Hematopoietic multipotent progenitor cell treated with erythropoietin and hydrocortisone succinate and interleukin-3 and kit ligand, for 17 days (in vitro differentiated cells): ENCODE measurements around the gene UBL3.
A peak's percentile ranks its signal among the peaks of the same experiment; 100 is the strongest.

ENCODE experiments used
- DNase-seq: peaks from one replicate; pipeline ENCODE4 v3.0.0-alpha.2; 2015; ENCODE audit warnings: low spot score

UBL3 gene

GRCh38 chr13:29810145-29810742 lies 40.2 kb downstream of the UBL3 start:
- DNase-seq = no peak

GRCh38 chr13:29808264-29808663 lies 42.2 kb downstream of the UBL3 start:
- DNase-seq = no peak

GRCh38 chr13:29805994-29806979 lies 44.1 kb downstream of the UBL3 start:
- no peak for DNase-seq

GRCh38 chr13:29803221-29803620 lies 47.2 kb downstream of the UBL3 start:
- no peak for DNase-seq

- DNase-seq = no peak
These were observed 47.8 kb downstream of the UBL3 start for GRCh38 chr13:29802621-29803020.

GRCh38 chr13:29801737-29802305 lies 48.6 kb downstream of the UBL3 start:
- DNase-seq = no peak

- no peak for DNase-seq
These were observed 49.3 kb downstream of the UBL3 start for GRCh38 chr13:29801102-29801501.

- DNase-seq = no peak
These were observed 49.7 kb downstream of the UBL3 start for GRCh38 chr13:29800687-29801086.

- no peak for DNase-seq
These were observed 51.4 kb downstream of the UBL3 start for GRCh38 chr13:29799041-29799440.

GRCh38 chr13:29791997-29792780 lies 58.2 kb downstream of the UBL3 start:
- no peak for DNase-seq

GRCh38 chr13:29791508-29791907 lies 58.9 kb downstream of the UBL3 start:
- no peak for DNase-seq

- no peak for DNase-seq
These were observed 63.7 kb downstream of the UBL3 start for GRCh38 chr13:29786698-29787097.

- no peak for DNase-seq
These were observed 64.4 kb downstream of the UBL3 start for GRCh38 chr13:29785978-29786377.

- DNase-seq = no peak
These were observed 67.6 kb downstream of the UBL3 start for GRCh38 chr13:29782798-29783197.

GRCh38 chr13:29774830-29775229 lies 75.6 kb downstream of the UBL3 start:
- no peak for DNase-seq

GRCh38 chr13:29771247-29771646 lies 79.2 kb downstream of the UBL3 start:
- DNase-seq = peak; percentile 14

- no peak for DNase-seq
These were observed 83.4 kb downstream of the UBL3 start for GRCh38 chr13:29767006-29767405.

- peak; percentile 36 for DNase-seq
These were observed 86.8 kb downstream of the UBL3 start for GRCh38 chr13:29763436-29764180.

- no peak for DNase-seq
These were observed 88.6 kb downstream of the UBL3 start for GRCh38 chr13:29761815-29762214.

GRCh38 chr13:29761160-29761559 lies 89.3 kb downstream of the UBL3 start:
- DNase-seq = no peak

- no peak for DNase-seq
These were observed 89.9 kb downstream of the UBL3 start for GRCh38 chr13:29760544-29760943.
